ENCODE data around the gene ACKR2.

Gene ACKR2, protein sequence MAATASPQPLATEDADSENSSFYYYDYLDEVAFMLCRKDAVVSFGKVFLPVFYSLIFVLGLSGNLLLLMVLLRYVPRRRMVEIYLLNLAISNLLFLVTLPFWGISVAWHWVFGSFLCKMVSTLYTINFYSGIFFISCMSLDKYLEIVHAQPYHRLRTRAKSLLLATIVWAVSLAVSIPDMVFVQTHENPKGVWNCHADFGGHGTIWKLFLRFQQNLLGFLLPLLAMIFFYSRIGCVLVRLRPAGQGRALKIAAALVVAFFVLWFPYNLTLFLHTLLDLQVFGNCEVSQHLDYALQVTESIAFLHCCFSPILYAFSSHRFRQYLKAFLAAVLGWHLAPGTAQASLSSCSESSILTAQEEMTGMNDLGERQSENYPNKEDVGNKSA

DNA sequence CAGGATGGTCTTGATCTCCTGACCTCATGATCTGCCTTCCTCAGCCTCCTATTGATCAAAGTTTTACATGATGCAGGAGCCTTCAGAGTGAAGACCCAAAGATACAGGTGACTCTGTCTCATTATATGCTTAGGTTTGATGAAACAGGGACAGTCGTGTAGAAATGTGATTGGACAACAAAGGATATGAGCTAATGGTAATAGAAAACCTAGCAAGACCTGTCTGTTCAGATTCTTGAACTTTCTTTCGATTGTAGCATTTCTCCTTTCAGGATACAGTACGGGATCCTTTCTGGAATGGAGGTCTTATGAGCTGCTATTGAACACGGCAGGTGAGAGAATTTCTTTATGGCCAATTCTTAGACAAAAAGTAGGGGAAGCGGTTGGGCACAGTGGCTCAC, at the start of gene ACKR2:
ACKR2 (plus strand) TSS at position 244 of the 400 bp plus-strand sequence. CDS start 55,058 bp downstream, outside the sequence.
- DNase-seq: no peak

DNA sequence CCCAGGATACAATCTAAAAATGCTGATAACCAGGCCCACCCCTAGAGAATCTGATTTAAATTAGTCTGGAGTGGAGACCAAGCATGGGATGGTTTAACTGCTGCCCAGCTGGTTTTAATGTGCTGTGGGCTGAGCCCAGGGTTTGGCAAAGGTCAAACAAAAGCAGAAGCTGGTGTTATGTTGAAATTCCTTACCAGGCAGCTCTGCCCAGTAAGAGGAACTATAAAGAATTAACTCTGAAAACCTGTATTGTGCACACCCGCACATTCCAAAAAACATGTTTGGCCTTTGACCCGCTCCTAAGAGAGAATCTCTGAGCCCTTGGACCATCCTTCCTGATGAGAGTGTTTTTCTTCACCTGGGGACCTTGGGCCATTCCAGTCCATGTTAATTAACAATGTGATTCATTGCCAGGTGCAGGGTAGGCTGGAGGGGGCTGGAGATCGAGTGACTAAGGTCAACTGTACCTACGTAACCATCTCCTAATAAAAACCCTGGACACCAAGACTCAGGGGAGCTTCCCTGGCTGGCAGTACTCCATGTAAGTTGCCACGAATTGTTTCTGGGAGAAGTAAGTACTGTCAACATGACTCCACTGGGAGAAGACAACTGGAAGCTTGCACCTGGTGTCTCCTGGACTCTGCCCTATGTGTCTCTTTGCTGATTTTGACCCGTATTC, 47.1 kb upstream of the ACKR2 start:
- DNase-seq: peak; percentile 84

DNA sequence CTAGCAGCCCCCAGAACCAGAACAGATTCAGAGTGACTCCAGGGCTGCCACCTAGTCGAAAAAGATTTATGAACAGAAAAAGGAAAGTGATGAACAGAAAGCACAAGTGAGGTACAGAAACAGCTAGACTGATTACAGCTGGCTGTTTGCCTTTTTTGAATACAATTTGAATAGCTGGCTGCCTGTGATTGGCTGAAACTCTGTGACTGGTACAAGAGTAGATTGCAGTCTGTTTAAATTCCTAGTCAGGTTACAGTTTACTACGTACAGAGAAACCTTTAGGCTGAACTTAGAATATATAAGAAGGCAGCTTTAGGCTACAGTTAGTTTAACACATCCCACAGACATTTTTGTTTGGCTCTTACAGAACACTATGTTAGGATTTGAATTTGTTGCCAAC, 46.2 kb upstream of the ACKR2 start:
- DNase-seq: peak; percentile 32

DNA sequence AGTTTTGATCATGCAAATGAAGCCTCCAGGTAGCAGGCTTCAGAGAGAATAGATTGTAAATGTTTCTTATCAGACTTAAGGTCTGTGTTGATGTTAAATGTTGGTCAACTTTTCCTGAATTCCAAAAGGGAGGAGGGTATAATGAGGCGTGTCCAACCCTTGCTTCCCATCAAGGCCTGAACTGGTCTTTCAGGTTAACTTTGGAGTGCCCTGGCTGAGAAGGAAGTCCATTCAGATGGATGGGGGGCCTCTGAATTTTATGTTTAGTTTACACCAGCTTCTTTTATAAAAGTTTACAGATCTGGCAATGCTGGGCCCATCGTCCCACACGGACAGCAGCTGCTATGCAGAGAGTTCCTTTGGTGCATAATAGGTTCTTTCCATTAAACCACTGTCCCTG, 45.1 kb upstream of the ACKR2 start:
- no peak for DNase-seq

DNA sequence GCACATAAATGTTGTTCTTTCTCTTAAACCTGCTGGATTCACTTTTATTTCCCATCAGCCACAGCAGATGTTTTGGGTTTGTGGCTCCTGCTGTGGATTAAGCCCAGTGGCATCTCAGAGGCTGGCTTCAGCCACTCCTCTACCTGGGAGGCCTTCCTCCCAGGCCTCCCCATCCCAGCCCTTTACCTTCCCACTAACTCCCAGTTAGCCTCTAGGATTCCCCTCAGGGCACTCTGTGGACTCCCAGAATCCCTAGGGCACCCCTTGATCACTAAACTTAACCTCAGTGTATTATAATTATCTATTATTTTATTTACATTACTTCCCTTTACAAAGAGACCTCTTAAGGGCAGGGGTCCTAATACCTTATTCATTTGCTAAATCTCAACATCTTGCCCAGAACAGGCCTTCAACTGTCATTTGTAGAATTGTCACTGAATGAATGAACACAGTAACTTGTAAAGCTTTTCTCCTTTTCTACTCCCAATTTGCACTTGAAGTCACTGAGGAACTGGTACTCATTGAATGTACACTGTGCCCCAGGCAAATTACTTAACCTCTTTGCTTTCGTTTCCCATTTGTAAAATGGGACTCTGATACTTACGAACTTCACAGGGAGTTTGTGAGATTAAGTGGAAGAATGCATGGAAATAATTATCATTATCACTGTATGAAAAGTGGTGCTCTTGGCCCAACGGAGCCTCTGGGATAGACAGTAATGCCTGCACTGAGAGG, 44.5 kb upstream of the ACKR2 start:
- peak; percentile 70 for DNase-seq

DNA sequence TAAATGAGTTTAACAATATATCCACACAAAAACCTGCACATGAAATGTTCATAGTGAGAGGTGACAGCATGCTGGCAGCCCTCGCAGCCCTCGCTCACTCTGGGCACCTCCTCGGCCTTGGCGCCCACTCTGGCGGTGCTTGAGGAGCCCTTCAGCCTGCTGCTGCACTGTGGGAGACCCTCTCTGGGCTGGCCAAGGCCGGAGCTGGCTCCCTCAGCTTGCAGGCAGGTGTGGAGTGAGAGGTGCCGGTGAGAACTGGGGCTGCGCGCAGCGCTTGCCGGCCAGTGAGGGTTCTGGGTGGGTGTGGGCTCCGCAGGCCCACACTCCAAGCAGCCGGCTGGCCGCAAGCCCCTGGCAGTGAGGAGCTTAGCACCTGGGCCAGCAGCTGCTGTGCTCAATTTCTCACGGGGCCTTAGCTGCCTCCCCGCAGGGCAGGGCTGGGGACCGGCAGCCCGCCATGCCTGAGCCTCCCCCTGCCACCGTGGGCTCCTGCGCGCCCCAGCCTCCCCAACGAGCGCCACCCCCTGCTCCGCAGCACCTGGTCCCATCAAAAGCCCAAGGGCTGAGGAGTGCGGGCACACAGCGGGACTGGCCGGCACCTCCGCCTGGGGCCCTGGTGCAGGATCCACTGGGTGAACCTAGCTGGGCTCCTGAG, 39.6 kb upstream of the ACKR2 start:
- no peak for DNase-seq

DNA sequence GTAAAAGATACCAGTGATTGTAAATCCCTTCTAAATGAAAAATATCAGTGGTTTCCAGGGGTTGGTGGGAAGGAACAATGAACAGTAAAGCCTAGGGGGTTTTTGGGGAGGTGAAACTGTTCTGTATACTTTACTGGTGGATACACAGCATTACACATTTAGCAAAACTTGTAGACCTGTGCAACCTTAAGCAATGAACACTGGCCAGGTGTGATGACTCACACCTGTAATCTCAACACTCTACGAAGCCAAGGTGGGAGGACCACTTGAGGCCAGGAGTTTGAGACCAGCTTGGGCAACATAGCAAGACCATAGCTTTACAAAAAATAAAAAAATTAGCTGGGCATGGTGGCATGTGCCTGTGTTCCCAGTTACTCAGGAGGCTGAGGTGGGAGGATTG, 38.0 kb upstream of the ACKR2 start:
- DNase-seq: no peak

DNA sequence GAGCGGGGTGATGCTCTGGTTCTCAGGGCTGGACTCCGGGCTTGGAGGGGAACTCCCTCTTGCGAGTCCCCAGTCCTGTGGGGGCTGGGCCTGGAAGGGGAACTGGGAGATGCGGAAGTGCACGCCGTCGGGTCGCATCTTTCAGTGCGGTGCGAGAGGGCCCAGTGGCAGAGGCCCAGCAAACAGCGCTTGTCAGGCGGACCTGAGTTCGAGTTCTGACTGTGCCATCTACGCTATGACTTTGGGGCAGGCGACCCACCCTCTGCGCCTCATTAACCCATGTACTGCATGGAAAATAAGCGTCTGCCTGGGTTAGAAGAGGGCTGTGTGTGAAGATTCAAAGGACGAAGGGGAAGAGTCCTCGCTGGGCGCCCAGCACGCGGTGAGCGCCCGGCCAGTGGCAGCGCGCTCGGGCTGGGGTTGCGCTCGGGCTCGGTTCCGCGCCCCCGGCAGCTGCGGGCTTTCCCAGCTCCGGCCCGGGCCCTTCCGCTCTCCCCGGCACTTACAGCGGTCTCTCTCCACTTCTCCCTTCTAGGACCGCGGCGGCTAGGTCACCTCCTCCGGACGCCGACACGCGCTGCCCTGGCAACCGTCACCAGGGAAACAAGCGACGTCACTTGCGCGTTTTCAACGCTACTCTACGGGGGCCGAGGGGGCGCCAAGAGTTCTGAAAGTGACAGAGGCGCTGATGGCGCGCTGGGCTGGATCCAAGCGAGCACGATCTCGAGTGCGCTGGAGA, 36.4 kb upstream of the ACKR2 start, which contains the start of gene CCDC13:
CCDC13 (minus strand) TSS at position 584 of the 739 bp plus-strand sequence. CDS start 14,908 bp downstream, outside the sequence.
- DNase-seq: peak; percentile 96

DNA sequence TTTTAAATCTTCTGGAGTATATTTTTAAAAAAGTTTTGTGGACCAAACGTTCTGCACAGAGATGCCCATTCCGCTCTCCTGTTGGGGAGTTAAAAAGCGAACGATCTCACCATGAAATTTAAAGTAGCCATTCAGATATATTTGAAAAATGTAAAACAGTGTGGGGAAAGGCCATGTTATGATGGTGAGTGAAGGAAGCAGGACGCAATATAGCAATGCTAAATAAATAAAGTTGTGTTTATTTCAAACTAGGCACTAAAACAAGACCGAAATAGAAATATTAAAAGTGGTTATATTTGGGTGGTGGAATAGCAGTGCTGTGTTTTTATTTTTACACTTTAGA, 35.9 kb upstream of the ACKR2 start:
- no peak for DNase-seq

DNA sequence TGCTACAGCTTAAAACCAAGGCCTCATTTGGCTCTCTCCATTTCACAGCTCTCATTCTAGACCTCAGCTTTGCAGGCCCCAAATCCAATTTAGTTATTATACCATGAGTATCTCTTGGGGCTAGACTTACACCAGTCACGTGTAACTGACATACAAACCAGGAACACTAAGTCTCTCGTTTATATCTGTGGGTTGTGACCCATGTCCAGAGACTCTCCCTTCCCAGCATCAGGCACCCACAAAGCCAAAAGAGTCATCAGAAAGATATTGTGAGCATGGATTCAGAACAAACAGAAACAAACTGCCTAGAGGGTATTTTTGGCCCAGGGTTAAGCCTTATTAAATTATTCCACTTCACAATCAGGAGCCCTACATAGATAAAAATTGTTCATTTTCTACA, 30.6 kb upstream of the ACKR2 start:
- no peak for DNase-seq

DNA sequence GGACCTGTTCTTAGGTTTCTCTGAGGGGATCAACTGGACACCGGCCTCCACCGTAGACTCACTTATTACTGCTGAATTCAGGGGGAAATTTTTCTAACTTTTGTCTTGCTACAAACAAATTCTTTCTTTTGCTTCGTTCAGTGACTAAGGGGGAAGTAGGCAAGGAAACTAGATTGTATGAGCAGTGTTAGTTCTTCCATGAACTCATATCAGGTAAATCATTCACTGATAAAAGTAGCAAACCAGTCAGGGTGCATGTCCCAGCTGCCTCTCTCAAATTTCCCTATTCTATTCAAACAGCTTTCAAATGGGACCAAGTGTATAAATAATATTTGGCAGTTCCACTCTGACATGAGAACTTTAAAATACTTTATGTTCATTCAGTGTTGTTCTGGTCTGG, 28.8 kb upstream of the ACKR2 start:
- no peak for DNase-seq

DNA sequence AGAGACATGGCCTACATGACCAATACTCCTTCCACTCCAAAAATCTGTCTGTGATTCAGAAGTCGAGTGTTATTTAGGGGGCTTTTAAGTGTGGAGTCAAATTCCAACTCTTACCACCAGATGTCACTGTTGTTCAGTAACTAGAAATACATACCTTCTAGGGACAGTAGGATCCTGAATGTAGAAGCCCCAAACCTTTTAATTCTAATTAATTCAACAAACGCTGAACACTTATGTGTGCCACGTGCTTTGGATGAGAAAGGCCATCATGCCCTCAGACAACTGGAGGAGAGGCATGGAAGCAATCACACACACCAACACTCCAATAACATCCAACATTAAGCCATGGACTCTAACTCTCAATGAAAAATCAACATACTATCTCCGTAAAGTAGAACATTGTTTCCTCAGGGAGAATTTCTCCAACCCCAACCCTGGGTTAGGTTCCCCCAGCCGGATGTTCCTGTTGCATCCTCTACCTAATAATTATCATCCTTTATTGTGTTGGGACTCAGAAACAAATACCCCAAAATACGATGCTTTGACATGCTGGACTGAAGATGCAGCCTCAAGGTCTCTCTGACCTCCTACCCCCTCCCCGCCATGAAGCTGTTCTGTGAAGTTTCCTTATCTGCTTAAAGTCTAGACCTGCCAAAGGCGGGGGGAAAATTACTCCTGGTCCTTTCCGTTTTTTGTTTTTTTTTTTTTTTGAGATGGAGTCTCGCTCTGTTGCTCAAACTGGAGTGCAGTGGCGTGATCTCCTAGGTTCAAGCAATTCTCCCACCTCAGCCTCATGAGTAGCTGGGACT, 28.1 kb upstream of the ACKR2 start:
- DNase-seq: peak; percentile 84

DNA sequence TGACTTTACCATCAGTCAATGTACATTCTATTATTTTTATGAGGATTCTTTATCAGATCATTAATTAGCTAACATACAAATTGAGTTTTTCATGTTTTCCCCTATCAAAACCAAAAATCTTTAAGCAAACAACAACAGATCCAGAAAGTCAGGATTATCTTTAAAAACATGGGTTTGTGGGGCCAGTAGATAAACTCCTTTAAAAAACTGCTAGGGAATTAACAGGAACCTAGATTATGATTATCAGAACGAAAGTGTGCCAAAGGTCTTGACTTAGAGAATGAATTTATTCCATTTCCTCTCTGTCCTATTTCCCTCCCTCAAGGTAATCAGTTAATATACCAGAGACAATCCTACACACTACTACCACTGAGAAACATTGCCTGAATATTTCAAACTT, 23.0 kb upstream of the ACKR2 start:
- DNase-seq: no peak

DNA sequence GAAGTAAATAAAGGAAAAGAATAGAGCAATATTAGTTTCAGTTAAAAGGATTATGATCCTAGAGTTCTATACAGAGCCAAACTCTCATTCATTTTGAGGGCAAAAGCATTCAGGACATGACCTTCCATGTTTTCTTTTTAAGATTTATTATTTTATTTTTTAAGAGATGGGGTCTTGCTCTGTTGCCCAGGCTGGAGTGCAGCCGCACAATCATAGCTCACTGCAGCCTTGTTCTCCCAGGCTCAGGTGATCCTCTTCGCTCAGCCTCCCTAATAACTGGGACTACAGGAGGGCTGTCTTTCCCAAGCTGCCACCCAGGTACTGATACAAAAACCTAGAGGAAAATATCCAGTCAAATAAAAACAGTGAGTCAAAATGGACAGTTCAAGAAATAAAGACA, 22.6 kb upstream of the ACKR2 start:
- no peak for DNase-seq

DNA sequence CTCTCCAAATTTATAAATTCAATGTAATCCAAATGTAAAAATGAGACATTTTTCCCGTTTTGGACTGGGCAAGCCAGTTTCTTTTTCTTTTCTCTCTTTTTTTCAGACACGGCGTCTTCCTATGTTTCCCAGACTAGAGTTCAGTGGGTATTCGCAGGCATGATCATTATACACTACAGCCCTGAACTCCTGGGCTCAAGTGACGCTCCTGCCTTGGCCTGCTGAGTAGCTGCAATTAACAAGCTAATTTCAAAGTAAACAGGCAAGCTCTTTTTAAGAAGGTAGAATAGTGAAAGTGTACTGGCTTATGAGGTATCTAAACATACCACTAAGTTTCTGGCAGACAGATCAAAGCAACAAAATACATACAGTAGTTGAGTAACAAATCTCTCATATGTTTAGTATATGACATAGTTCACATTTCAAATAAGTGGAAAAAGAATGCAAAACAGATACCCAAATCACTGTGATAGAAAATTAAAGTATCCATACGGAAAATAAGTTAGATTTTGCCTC, 18.5 kb upstream of the ACKR2 start:
- DNase-seq: no peak

DNA sequence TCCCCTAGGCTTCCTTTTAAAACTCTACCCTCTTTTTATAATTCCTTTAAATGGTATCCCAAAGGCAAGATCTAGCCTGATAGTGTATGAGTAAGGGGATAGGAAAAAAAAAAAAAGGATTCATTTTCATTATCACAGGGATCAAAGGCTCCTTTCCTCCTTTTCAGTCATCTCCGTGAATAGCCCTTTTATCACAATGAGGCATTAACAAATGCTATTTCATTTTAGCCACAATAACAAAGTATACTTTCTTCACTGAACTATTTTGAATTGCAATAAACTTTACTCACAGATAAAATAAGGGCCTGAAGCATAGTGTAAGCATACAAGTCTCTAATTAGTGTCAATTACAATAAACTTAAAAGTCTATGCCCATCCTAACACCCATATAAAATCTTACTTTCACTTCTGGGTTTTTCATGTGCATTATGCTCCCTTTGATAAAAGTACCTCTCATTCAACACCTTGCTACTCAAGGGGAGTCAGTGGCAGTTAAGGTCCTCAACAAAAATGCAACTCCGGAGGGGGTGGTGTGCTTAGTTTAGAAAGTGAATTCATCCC, 13.5 kb upstream of the ACKR2 start:
- no peak for DNase-seq

DNA sequence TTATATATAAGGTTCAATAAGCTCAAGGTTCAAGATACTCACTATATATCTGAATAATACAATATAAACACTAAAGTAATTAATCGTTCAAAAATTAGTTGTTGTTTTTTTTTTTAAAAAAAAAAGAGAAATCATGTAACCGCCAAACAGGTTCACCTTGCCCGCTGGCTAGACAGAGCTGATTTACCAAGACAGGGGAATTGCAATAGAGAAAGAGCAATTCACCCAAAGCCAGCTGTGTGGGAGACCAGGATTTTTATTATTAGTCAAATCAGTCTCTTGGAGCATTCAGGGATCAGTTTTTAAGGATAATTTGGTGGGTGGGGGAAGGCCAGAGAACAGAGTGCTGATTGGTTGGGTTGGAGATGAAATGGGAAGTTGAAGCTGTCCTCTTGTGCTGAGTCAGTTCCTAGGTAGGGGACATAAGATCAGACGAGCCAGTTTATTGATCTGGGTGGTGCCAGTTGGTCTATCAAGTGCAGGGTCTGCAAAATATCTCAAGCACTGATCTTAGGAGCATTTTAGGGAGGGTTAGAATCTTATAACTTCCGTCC, 12.8 kb upstream of the ACKR2 start:
- no peak for DNase-seq

DNA sequence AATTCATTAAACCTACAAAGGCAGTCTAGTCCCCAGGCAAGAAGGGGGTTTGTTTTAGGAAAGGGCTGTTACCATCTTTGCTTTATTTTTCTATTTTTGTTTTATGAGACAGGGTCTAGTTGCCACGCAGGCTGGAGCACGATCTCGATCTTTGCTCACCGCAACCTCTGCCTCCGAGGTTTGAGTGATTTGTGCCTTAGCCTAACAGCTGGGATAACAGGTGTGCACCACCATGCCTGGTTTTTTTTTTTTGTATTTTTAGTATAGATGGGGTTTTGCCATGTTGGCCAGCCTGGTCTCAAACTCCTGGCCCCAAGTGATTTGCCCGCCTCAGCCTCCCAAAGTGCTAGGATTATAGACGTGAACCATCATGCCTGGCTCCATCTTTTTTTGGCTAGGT, 9.9 kb upstream of the ACKR2 start:
- no peak for DNase-seq

DNA sequence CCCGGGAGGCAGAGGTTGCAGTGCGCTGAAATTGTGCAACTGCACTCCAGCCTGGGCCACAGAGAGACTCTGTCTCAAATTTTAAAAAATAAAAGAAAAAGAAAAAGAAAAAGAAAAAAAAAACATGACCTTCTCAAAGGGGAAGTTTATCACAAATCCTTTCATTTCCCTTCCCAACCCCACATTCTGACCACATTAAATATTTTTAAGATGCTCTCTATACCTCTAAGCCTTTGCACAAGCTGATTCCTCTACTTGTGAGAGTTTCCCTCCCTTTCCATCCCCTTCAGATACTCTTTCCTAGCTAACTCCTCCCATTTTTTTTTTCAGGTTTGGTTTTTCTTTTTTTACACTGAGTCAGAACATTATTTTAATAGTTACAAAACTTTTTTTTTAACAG, 9.0 kb upstream of the ACKR2 start:
- peak; percentile 19 for DNase-seq

DNA sequence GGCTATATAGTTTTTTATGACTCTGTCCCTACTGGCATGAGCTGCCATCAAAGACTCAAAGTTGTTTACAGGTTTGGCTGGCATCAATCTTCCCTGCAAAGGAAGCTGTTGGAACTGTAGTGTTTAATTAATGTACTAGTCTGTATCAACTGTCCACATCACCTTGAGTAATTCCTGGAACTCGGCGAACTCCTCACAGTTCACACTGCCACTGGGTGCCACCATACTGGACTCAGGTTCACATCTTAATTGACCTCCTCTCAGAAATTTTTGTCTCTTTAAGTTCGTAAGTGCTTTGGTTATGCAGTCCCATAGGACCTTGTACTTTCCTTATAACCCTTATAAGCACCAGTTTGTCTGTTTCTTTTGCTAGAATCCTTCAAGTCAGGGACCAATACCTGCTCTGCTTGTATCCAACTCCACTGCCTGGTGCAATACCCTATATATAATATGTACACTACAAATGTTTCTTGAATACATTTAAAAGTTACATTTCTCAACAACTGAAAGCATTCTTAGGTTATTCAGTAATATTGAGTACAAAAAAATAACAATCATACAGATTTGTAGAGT, 8.1 kb upstream of the ACKR2 start:
- DNase-seq: no peak

Data from suppressor macrophage treated with lipopolysaccharide for 4 hours (primary cell).